Neuron (in vitro differentiated cells): ENCODE measurements around the gene CSTPP1.
"Not testable (repeated sequence)": the region's sequence is repeated elsewhere in the genome, so short reads cannot be mapped to it uniquely, and the experiment has no call there.

Source experiments
- H2AFZ ChIP-seq: one replicate; pipeline ENCODE4 v1.6.1; 2013; ENCODE audit warnings: low read depth, mild to moderate bottlenecking, inconsistent platforms, low read length, moderate library complexity
- H3K27me3 ChIP-seq: one replicate; pipeline ENCODE4 v1.6.1; 2013; ENCODE audit warnings: low read length; ENCODE audit not compliant: insufficient read depth
- H3K36me3 ChIP-seq: one replicate; pipeline ENCODE4 v1.6.1; 2013; ENCODE audit warnings: low read length; ENCODE audit not compliant: insufficient read depth
- H3K4me1 ChIP-seq: one replicate; pipeline ENCODE4 v1.6.1; 2013; ENCODE audit warnings: low read length; ENCODE audit not compliant: insufficient read depth
- H3K4me3 ChIP-seq: 2 replicates; pipeline ENCODE4 v1.5.1; 2013; ENCODE audit warnings: mild to moderate bottlenecking, low read length, moderate library complexity
- H3K9me3 ChIP-seq: one replicate; pipeline ENCODE4 v1.6.1; 2013; ENCODE audit warnings: low read length

Gene CSTPP1

DNA sequence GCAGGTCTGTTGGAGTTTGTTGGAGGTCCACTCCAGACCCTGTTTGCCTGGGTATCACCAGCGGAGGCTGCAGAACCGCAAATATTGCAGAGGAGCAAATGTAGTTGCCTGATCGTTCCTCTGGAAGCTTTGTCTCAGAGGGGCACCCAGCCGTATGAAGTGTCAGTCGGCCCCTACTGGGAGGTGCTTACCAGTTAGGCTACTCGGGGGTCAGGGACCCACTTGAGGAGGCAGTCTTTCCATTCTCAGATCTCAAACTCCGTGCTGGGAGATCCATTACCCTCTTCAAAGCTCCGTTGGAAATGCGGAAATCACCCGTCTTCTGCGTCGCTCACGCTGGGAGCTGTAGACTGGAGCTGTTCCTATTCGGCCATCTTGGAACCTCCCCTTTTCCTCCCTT lies 61.2 kb downstream of the CSTPP1 start:
- not testable (repeated sequence) for H3K27me3 ChIP-seq, H3K9me3 ChIP-seq, H2AFZ ChIP-seq, H3K36me3 ChIP-seq, H3K4me1 ChIP-seq, H3K4me3 ChIP-seq

DNA sequence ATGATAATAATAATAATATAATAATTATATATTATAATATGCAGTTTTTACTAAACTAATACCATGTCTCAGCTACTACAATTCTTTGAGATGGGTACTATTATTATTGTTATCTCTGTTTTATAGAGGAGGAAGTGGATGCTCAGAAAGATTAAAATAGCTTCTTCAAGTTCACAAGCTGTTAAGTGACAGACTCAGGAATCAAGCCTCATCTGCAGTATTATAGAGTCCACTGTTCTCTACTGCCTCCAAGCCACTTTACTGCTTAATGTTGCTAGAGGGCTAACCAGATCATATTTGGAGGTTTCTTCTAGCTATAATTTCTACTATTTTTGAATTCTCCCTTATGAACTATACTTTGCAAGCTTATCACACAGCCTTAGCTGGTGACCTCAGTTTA lies 62.7 kb downstream of the CSTPP1 start:
- peaks cover 13% of the 10 kb centered on the region for H3K4me1 ChIP-seq
- H3K36me3 ChIP-seq, result peaks cover 5% of the 10 kb centered on the region
- H3K4me3 ChIP-seq, result no peak overlapping the region
- no peaks in the 10 kb centered on the region for H3K27me3 ChIP-seq
- no peak overlapping the region for H2AFZ ChIP-seq
- no peaks in the 10 kb centered on the region for H3K9me3 ChIP-seq

DNA sequence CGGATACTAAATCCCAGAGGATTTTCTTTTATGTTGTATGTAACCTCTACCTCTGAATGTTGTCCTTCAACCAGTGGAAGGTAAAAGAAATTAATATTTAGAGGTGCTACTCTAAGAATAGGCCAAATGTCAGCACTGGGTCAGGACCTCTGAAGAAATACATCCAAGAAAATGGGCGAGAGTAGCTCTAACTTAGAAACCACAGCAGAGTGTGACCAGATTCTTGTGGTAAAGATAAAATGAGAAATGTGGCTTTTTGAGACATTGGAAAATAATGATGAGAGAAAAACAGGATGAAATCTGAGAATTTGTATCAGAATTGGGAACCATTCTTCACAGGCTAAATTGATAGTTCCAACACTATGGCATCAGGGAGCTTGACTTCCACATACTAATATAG lies 63.5 kb downstream of the CSTPP1 start:
- Histone ChIP-seq H2AFZ (no peak overlapping the region), H3K27me3 (no peaks in the 10 kb centered on the region), H3K9me3 (no peaks in the 10 kb centered on the region), H3K4me3 (no peak overlapping the region), H3K36me3 (peaks cover 5% of the 10 kb centered on the region), H3K4me1 (peaks cover 17% of the 10 kb centered on the region)

DNA sequence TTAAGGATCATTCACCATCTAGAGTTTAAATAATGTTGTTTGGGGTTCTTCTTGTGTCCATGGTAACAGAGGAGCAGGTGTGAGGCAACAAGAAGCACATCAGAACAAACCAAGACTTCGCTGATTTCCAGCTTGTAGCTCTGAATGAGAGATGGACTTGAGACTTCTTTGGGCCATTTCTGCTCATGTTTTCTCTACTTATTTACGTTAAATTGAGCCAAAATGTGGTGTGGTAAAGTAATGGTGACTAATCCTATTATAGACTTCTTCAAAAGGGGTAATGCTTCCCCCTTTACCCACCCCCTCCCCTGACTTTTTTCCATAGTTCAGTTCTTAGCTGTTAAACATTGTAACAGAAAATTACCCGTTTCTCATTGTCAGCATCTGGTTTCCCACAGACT lies 65.2 kb downstream of the CSTPP1 start:
- Histone ChIP-seq H3K4me1 (peaks cover 17% of the 10 kb centered on the region), H3K9me3 (no peaks in the 10 kb centered on the region), H3K4me3 (no peak overlapping the region), H2AFZ (no peak overlapping the region), H3K27me3 (no peaks in the 10 kb centered on the region), H3K36me3 (peaks cover 5% of the 10 kb centered on the region)

DNA sequence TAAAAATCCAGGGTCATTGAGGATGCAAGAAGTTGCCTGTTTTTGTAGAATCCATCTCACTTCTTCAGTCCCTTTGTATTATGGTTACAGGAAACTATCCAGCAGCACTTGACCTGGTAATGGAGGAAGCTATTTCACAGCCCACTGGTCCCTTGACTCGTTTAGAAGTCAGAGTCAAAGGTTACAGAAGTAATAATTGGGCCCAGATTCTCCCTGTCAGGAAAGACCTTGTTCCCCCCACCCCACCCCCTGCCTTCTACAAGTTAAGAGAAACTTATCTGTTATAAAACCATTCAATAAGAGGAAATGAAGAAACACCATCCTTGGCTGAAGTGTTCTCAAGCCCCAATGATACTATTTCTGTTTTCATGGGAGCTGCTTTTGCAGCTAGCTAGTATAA lies 65.8 kb downstream of the CSTPP1 start:
- Histone ChIP-seq H2AFZ (no peak overlapping the region), H3K4me1 (peaks cover 17% of the 10 kb centered on the region), H3K36me3 (peaks cover 5% of the 10 kb centered on the region), H3K9me3 (no peaks in the 10 kb centered on the region), H3K27me3 (no peaks in the 10 kb centered on the region), H3K4me3 (no peak overlapping the region)

DNA sequence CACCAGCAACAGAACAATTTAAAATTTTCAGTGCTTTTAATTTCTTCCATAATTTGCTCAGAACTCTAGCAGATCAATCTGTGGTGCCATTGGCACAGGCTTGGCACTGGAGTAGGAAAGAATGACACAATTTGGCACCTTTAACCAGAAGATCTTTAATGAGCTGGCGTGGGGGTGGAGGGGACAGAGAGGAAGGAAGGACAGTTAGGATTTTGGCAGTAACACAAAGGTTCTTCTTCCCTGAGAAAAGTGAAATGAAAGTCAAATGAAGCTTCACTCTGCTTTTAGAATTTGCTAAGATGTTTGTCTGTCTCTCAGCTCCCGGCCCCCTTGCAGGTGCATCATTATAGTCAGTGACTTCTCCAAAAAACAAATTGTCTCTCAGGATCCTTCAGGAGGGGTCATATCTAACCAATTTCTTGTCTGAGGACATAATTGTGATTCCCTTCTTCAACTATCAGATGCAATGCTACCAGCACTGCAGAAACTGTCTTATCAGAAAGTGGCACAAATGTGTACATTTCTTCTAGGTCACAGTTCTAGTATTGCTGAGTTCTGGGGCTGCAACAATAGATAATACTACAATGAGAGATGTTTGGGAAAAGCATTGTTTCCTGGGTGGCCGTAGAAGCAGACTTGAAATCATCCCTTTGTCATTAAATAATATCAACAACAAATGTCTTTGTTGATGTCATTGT lies 66.8 kb downstream of the CSTPP1 start:
- H3K36me3 ChIP-seq, result peaks cover 2% of the 10 kb centered on the region
- no peaks in the 10 kb centered on the region for H3K27me3 ChIP-seq
- H3K4me3 ChIP-seq, result no peak overlapping the region
- no peaks in the 10 kb centered on the region for H3K9me3 ChIP-seq
- H3K4me1 ChIP-seq, result peaks cover 17% of the 10 kb centered on the region
- no peak overlapping the region for H2AFZ ChIP-seq

DNA sequence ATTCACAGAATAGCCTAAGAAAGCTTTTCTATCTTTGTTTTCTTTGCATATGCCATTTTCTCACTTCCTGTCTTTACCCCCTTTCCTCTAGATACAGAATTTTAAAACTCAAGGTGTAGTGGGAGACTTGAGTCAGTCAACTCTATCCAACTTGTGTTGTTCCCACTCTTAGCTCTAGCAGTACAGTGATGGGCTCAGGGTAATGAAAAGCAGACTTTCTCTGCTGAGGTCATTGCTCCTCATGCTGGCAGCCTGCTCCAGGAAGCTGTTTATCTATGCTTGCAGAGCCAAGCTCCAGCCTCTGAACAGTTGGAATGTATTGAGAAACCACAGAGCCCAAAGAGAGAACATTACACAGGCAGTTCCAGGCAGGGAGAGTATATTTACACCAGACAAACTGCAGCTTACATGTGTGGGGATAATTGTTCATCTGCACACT lies 68.1 kb downstream of the CSTPP1 start:
- Histone ChIP-seq H3K4me3 (no peak overlapping the region), H2AFZ (no peak overlapping the region), H3K27me3 (no peaks in the 10 kb centered on the region), H3K36me3 (no peaks in the 10 kb centered on the region), H3K9me3 (no peaks in the 10 kb centered on the region), H3K4me1 (peaks cover 17% of the 10 kb centered on the region)

DNA sequence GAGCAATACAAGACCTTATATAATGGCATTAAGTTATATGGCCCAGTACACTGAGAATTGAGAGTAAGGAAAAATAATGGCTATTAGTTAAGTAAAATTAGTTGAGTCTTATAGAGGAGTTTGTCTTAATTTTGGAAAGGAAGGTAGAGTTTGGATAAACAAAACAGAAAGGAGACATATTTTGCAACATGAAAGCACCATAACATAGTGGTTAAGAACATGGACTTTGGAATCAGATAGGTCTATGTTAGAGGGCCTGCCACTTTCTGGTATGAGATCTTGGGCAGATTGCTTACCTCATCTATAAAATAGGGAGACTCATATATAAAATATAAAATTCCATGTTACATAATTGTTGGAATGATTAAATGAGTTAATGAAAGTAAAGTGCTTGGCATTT lies 68.9 kb downstream of the CSTPP1 start:
- Histone ChIP-seq H3K4me3 (no peak overlapping the region), H3K4me1 (peaks cover 17% of the 10 kb centered on the region), H3K27me3 (no peaks in the 10 kb centered on the region), H3K36me3 (no peaks in the 10 kb centered on the region), H3K9me3 (no peaks in the 10 kb centered on the region), H2AFZ (no peak overlapping the region)

DNA sequence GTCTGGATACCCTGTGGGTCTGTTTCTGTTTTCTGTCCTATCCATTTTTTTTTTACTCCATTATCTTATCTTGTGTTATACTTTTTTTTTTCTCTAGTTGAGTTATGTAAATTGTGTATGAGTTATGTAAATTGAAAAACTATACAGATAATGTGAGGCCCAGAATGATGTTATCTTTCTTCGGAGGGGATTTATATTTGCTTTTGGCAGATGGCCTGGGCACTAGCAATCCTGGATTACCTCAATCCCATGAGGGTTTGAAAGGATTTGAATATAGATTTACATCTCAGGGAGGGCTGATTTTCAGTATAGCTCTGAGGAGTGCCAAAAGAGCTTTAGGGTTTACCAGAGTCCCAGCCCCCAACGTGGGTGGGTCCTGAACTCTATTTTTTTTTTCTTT lies 71.0 kb downstream of the CSTPP1 start:
- Histone ChIP-seq H3K36me3 (no peaks in the 10 kb centered on the region), H3K9me3 (no peaks in the 10 kb centered on the region), H3K27me3 (no peaks in the 10 kb centered on the region), H2AFZ (no peak overlapping the region), H3K4me1 (peaks cover 9% of the 10 kb centered on the region), H3K4me3 (no peak overlapping the region)

DNA sequence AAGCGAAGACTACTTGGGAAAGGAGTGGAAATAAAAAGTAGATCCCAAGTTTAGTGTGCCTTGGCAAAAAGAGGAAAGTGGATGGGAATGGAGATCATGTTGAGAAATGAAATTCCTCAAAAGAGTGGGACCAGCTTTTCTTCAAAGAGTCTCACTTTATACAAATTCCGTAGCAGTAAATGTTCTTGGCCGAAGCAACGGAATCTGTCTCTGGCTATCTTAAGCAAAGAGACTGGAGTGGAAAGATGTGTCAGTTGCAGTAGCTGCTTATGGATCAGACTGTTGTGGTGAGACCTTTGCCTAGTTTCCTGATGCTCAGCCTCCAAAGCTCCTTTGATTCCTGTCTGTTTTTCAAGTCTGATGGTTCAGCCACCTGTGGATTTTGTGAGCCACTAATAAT lies 73.6 kb downstream of the CSTPP1 start:
- Histone ChIP-seq H3K27me3 (no peaks in the 10 kb centered on the region), H3K4me3 (no peak overlapping the region), H3K4me1 (no peaks in the 10 kb centered on the region), H2AFZ (no peak overlapping the region), H3K36me3 (no peaks in the 10 kb centered on the region), H3K9me3 (no peaks in the 10 kb centered on the region)

DNA sequence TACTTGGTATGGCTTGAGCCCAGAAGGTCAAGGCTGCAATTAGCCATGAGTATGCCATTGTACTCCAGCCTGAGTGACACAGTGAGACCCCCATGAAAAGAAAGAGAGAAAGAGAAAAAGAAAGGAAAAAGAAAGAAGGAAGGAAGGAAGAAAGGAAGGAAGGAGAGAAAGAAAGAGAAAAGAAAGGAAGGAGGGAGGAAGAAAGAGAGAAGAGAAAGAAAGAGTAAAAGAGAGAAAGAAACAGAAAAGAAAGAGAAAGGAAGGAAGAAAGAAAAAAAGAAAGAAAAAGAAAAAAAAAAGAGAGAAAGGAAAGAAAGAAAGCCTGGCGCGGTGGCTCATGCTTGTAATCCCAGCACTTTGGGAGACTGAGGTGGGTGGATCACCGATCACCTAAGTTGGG lies 77.5 kb downstream of the CSTPP1 start:
- Histone ChIP-seq H2AFZ (no peak overlapping the region), H3K36me3 (no peaks in the 10 kb centered on the region), H3K27me3 (no peaks in the 10 kb centered on the region), H3K9me3 (no peaks in the 10 kb centered on the region), H3K4me1 (no peaks in the 10 kb centered on the region), H3K4me3 (no peak overlapping the region)

DNA sequence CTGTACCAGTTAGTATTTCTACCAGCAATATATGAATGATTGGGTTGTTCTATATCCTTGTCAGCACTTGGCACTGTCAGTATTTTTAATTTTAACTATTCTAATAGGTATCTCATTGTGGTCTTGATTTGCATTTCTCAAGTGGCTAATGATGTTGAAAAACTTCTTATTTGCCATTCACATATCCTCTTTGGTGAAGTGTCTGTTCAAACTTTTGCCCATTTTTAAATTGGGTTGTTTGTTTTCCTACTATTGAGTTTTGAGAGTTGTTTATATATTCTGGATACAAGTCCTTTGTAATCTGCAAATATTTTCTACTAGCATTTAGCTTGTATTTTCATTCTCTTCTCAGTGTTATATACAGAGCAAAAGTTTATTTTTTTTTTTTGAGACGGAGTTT lies 82.1 kb downstream of the CSTPP1 start:
- H3K36me3 ChIP-seq, result no peaks in the 10 kb centered on the region
- no peaks in the 10 kb centered on the region for H3K27me3 ChIP-seq
- H3K4me1 ChIP-seq, result peaks cover 20% of the 10 kb centered on the region
- H2AFZ ChIP-seq, result no peak overlapping the region
- no peaks in the 10 kb centered on the region for H3K9me3 ChIP-seq
- H3K4me3 ChIP-seq, result no peak overlapping the region

DNA sequence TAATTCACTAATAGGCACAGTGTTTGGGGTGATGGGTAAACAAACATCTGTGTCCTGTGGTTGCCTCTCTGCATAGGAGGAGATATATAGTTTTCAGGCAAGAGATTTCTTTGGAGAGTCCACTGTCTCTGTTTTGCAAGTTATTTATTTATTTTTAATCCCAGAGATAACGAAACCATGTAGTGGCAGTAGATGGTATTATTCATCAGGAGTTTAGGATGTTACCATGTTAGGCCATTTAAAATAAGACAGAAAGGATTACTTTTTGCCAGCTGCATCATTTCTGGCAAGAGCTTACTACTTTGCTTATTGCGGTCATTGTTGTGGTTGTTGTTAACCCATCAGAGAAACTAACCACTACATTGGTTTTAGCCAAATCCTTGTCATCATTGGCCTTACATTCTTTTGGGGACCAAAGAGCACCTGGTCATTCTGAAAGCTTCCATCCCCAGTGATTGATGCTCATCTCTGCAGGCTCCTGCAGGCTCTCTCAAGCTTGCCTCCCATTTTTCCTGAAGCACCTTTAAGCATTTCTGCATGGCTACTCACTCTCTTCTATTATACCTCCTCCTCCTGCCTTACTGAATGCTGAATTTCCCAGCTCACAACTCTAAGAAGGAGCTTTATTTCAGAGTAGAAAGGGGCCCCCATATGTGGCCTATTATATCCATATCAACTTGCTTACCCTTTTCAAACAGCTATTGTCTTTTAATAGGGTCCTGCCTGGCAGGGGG lies 84.4 kb downstream of the CSTPP1 start:
- no peaks in the 10 kb centered on the region for H3K9me3 ChIP-seq
- H3K4me3 ChIP-seq, result no peak overlapping the region
- no peaks in the 10 kb centered on the region for H3K36me3 ChIP-seq
- H3K27me3 ChIP-seq, result no peaks in the 10 kb centered on the region
- H2AFZ ChIP-seq, result no peak overlapping the region
- peaks cover 20% of the 10 kb centered on the region for H3K4me1 ChIP-seq

DNA sequence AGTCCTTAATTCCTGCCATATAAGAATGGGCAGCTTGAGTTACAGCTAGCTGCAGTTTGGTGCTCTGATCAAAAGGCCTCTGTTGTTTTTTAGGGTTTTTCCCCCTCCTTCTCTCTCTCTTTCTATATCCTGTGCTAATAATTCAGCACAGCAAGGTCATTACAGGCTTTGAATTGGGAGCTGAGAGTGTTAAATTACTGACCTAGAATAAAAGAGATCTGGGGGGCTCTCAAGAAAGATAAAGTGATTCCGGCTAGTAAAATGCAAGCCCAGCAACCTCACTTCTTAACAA lies 84.9 kb downstream of the CSTPP1 start:
- Histone ChIP-seq H3K36me3 (no peaks in the 10 kb centered on the region), H2AFZ (no peak overlapping the region), H3K4me1 (peaks cover 20% of the 10 kb centered on the region), H3K4me3 (no peak overlapping the region), H3K9me3 (no peaks in the 10 kb centered on the region), H3K27me3 (no peaks in the 10 kb centered on the region)
